OCI-LY7 (cell line): ENCODE data around the gene NAT9.

ENCODE experiments used
- EZH2phosphoT487 ChIP-seq: fragments of 200-600 bp; sonication (generic); IDR thresholded peaks from 2 replicates; pipeline ENCODE4 v1.6.1; 2018; ENCODE audit warnings: low read depth, borderline replicate concordance, mild to moderate bottlenecking, mixed run types, antibody characterized with exemption, low read length, moderate library complexity, mixed read lengths
- TF ChIP-seq, protein P1 (sequence below): fragments of 200-600 bp; sonication (generic); conservative IDR thresholded peaks from 2 replicates; pipeline ENCODE4 v1.5.1; 2014; ENCODE audit warnings: mild to moderate bottlenecking, antibody characterized with exemption, low read length, moderate library complexity, mixed read lengths

DNA sequence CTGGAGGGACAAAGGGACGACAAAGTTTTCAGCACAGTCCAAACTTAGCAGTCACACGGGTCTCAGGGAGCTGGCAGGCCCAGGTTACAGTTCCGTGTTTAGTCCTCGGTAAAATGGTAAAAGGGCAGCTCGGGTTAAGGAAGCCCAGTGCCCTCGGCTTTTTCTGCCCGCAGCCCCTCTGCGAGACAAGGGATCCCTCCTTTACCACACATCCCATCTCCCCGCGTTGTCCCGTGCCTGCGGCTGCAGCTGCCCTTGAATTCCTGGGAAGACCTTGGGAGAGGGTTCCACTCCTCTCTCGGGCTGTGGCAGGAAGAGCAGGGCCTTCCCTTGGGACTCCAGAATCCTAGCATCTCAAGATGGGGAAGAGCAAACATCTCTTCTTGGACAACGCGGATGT is 46.3 kb downstream of the NAT9 start:
- TF ChIP-seq, protein P1, sequence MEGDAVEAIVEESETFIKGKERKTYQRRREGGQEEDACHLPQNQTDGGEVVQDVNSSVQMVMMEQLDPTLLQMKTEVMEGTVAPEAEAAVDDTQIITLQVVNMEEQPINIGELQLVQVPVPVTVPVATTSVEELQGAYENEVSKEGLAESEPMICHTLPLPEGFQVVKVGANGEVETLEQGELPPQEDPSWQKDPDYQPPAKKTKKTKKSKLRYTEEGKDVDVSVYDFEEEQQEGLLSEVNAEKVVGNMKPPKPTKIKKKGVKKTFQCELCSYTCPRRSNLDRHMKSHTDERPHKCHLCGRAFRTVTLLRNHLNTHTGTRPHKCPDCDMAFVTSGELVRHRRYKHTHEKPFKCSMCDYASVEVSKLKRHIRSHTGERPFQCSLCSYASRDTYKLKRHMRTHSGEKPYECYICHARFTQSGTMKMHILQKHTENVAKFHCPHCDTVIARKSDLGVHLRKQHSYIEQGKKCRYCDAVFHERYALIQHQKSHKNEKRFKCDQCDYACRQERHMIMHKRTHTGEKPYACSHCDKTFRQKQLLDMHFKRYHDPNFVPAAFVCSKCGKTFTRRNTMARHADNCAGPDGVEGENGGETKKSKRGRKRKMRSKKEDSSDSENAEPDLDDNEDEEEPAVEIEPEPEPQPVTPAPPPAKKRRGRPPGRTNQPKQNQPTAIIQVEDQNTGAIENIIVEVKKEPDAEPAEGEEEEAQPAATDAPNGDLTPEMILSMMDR, result no peak
- TF ChIP-seq EZH2phosphoT487, result no peak
